ENCODE results near the gene THEMIS2.

The THEMIS2 gene

GRCh38 chr1:27879374-27880082 is 7.2 kb downstream of the THEMIS2 start:
- Histone ChIP-seq H3K36me3 (replicated peaks; ENCODE audit: insufficient read depth, low read length) (no peaks in the 10 kb centered on the region), H3K27ac (ENCODE audit: low read length) (no peak overlapping the region), H3K27me3 (replicated peaks; ENCODE audit: insufficient read depth, low read length) (no peaks in the 10 kb centered on the region), H2AFZ (ENCODE audit: low read length) (no peak overlapping the region), H4K20me1 (ENCODE audit: insufficient read depth, low read length) (no peaks in the 10 kb centered on the region), H3K9ac (ENCODE audit: low read length) (no peak overlapping the region), H3K9me3 (replicated peaks; ENCODE audit: insufficient read depth, low read length) (no peaks in the 10 kb centered on the region), H3K4me1 (ENCODE audit: low read length) (no peaks in the 10 kb centered on the region), H3K79me2 (ENCODE audit: low read length) (no peaks in the 10 kb centered on the region), H3F3A (ENCODE audit: insufficient read depth, low read length) (no peaks in the 10 kb centered on the region), H3K4me3 (ENCODE audit: low read length) (no peak overlapping the region), H3K9me2 (replicated peaks; ENCODE audit: insufficient read depth, low read length) (no peaks in the 10 kb centered on the region), H3K4me2 (ENCODE audit: low read depth, low read length) (no peak overlapping the region)
- TF ChIP-seq, protein P1, sequence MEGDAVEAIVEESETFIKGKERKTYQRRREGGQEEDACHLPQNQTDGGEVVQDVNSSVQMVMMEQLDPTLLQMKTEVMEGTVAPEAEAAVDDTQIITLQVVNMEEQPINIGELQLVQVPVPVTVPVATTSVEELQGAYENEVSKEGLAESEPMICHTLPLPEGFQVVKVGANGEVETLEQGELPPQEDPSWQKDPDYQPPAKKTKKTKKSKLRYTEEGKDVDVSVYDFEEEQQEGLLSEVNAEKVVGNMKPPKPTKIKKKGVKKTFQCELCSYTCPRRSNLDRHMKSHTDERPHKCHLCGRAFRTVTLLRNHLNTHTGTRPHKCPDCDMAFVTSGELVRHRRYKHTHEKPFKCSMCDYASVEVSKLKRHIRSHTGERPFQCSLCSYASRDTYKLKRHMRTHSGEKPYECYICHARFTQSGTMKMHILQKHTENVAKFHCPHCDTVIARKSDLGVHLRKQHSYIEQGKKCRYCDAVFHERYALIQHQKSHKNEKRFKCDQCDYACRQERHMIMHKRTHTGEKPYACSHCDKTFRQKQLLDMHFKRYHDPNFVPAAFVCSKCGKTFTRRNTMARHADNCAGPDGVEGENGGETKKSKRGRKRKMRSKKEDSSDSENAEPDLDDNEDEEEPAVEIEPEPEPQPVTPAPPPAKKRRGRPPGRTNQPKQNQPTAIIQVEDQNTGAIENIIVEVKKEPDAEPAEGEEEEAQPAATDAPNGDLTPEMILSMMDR (IDR thresholded peaks at IDR 0.05; ENCODE audit: low read length) = no peak
- TF ChIP-seq EZH2phosphoT487 (IDR thresholded peaks at IDR 0.05; ENCODE audit: low read length) (no peak), EZH2 (optimal IDR thresholded peaks at IDR 0.05; ENCODE audit: low read depth, low read length) (no peak)
- DNase-seq = no peak

DNA sequence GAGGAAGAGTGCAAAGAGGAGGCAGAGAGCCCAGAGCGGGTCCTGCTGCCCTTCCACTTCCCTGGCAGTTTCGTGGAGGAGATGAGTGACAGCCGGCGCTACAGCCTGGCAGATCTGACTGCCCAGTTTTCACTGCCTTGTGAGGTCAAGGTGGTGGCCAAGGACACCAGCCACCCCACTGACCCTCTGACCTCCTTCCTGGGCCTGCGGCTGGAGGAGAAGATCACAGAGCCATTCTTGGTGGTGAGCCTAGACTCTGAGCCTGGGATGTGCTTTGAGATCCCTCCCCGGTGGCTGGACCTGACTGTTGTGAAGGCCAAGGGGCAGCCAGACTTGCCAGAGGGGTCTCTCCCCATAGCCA is 10.2 kb downstream of the THEMIS2 start:
- Histone ChIP-seq H3K4me3 (ENCODE audit: low read length) (no peak overlapping the region), H3K36me3 (replicated peaks; ENCODE audit: insufficient read depth, low read length) (no peaks in the 10 kb centered on the region), H2AFZ (ENCODE audit: low read length) (no peak overlapping the region), H3K27me3 (replicated peaks; ENCODE audit: insufficient read depth, low read length) (no peaks in the 10 kb centered on the region), H3K9me2 (replicated peaks; ENCODE audit: insufficient read depth, low read length) (no peaks in the 10 kb centered on the region), H3K9ac (ENCODE audit: low read length) (no peak overlapping the region), H3F3A (ENCODE audit: insufficient read depth, low read length) (no peaks in the 10 kb centered on the region), H3K9me3 (replicated peaks; ENCODE audit: insufficient read depth, low read length) (no peaks in the 10 kb centered on the region), H3K27ac (ENCODE audit: low read length) (no peak overlapping the region), H3K79me2 (ENCODE audit: low read length) (no peaks in the 10 kb centered on the region), H3K4me1 (ENCODE audit: low read length) (no peaks in the 10 kb centered on the region), H3K4me2 (ENCODE audit: low read depth, low read length) (no peak overlapping the region), H4K20me1 (ENCODE audit: insufficient read depth, low read length) (no peaks in the 10 kb centered on the region)
- DNase-seq = no peak
- no peak for TF ChIP-seq EZH2 (optimal IDR thresholded peaks at IDR 0.05; ENCODE audit: low read depth, low read length)
- TF ChIP-seq EZH2phosphoT487 (IDR thresholded peaks at IDR 0.05; ENCODE audit: low read length) = no peak
- TF ChIP-seq, protein P1 (IDR thresholded peaks at IDR 0.05; ENCODE audit: low read length) = no peak

GRCh38 chr1:27883536-27883935 is 11.2 kb downstream of the THEMIS2 start:
- H3K4me1 ChIP-seq (ENCODE audit: low read length) = no peaks in the 10 kb centered on the region
- no peak overlapping the region for H2AFZ ChIP-seq (ENCODE audit: low read length)
- no peak overlapping the region for H3K4me2 ChIP-seq (ENCODE audit: low read depth, low read length)
- H3K9ac ChIP-seq (ENCODE audit: low read length) = no peak overlapping the region
- no peaks in the 10 kb centered on the region for H3K9me3 ChIP-seq (replicated peaks; ENCODE audit: insufficient read depth, low read length)
- no peaks in the 10 kb centered on the region for H3K79me2 ChIP-seq (ENCODE audit: low read length)
- H3K4me3 ChIP-seq (ENCODE audit: low read length) = no peak overlapping the region
- TF ChIP-seq, protein P1 (IDR thresholded peaks at IDR 0.05; ENCODE audit: low read length) = no peak
- DNase-seq = no peak
- H3K9me2 ChIP-seq (replicated peaks; ENCODE audit: insufficient read depth, low read length) = no peaks in the 10 kb centered on the region
- H3K27ac ChIP-seq (ENCODE audit: low read length) = no peak overlapping the region
- H3K27me3 ChIP-seq (replicated peaks; ENCODE audit: insufficient read depth, low read length) = no peaks in the 10 kb centered on the region
- H3K36me3 ChIP-seq (replicated peaks; ENCODE audit: insufficient read depth, low read length) = no peaks in the 10 kb centered on the region
- H3F3A ChIP-seq (ENCODE audit: insufficient read depth, low read length) = no peaks in the 10 kb centered on the region
- no peaks in the 10 kb centered on the region for H4K20me1 ChIP-seq (ENCODE audit: insufficient read depth, low read length)
